Inflammatory macrophage treated with lipopolysaccharide for 1 hour (primary cell): ENCODE results near the gene PLEKHB1.
A peak's percentile ranks its signal among the peaks of the same experiment; 100 is the strongest.

Experiments used
- DNase-seq, 2 donors: peaks; one replicate each; pipeline ENCODE4 v3.0.0-alpha.2; 2020 to 2022

Gene PLEKHB1, protein sequence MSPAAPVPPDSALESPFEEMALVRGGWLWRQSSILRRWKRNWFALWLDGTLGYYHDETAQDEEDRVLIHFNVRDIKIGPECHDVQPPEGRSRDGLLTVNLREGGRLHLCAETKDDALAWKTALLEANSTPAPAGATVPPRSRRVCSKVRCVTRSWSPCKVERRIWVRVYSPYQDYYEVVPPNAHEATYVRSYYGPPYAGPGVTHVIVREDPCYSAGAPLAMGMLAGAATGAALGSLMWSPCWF

DNA sequence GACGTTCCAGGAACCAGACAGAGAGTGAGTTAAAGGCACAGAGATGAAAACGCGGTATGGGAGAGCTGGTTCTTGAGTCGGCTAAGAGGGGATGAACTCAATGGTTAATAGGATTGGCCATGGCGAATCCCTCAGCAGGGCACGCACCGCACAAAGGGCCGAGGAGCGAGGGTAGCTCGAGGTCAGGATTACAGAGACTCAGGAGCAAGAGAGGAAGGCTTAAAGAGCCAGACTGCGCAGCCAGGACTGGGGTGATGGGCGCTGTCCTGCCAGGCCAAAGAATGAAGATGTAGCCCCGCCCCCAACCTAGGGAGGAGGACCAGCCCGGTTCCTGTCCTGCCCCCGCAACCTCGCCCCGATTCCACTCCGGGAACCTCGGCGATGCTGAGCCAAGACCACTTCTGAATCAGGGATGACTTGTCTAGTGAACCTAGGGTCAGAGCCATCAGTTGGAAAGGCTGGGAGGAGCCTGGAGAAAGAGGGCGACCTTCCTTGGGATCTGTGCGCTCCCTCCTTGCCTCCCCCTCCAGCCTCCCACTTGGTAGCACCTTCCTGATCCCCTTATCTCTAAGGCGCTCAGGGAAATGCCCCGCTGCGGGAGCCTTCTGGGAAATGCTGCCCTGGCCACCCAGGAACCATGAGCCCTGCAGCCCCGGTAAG, at the start of gene PLEKHB1:
TSS of gene PLEKHB1 (plus strand) at position 610 of the 660 bp plus-strand sequence. CDS start at position 638, 28 bp downstream.
- no peak for DNase-seq

DNA sequence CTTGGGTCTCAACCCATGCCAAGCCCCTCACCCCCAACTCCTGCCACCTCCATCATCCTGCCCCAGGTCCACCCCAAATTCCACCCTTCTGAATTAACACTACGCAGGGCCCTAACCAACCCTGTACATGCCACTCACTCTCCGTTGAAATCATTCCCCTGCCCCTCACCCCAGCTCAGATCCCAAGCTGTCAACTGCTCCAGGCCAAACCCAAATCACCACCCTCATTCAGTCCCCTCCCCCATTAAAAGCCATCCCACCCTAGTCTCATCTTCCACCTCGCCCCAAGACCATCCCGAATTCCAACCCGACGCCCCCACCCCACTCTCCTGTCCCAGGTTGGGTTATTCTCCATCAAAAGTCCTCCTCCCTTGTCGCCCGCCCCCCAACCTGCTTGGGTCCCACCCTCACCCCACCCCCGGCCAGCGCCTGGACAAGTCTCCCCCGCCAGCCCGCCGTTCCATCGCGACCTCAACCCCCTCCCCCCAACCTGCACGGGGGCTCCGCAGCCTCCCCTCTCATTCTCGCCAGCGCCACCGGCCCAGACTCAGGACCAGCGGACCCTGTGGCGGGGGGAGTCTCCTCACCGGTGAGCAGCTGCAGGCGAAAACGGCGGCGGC, 48.9 kb upstream of the PLEKHB1 start:
- DNase-seq = no peak

DNA sequence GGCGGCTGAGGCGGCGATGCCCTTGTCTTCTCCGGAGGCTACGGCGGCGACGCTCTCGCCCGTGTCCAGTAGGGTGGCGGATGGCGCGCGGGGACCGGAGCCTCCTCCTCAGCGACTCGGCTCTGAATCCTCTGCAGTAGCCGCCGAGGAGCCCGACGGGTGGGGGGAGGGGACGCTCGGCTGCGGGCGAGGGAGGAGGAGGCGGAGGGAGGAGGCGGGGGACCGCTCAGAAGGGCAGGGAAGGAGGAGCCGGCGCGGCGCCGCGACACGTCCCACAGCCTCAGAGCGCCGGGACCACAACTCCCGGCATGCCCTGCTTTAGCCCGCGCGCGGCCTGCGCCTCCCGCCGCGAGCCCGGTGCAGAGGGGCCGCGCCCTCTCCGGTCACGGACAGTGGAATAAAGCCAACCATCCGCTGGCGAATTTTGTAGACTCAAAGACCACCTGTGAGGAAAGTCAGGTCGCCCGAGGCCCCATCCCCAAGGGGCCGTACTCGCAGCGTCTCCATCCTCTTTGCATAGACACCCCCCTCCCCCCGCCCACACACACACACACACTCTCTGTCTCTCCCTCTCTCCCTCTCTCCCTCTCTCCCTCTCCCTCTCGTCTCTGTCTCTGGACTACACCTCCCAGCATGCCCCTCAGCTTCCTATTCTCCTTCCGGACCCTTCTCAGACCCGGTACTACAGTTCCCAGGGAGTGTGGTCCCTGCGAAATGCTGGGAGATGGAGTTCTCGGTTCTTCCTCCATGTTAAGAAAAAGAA, 48.2 kb upstream of the PLEKHB1 start, which contains the start of gene FAM168A:
TSS of gene FAM168A (minus strand) at position 157 of the 763 bp plus-strand sequence. CDS start 129,638 bp downstream, outside the sequence.
- DNase-seq = peak; percentile 88 to 91

DNA sequence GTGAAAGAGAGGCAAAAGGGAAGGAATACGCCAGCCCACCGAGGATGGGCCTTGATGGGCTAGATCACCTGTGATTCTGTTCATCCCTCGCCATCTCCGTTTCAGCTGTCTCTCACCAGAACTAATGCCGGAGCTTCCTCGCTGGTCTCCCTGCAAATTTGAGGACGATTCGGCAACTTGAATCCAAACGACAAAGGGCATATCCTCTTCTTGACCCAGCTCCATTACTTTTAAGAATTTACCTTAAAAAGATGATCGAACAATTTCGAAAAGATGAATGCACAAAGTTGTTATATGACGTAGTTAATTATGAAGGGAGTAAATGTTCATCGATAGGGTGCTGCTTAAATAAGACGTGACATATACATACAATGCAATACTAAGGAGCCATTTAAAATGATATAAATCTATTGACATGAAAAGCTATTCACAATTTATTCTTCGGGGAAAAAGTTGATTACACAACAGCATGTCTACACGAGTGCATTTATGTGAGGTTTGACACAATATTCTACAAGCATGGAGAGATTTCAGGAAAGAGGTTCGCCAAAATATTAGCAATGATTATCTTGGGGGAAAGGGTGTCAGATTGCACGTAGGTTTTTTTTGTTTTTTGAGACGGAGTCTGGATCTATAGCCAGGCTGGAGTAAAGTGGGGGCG, 47.5 kb upstream of the PLEKHB1 start:
- DNase-seq = no peak

DNA sequence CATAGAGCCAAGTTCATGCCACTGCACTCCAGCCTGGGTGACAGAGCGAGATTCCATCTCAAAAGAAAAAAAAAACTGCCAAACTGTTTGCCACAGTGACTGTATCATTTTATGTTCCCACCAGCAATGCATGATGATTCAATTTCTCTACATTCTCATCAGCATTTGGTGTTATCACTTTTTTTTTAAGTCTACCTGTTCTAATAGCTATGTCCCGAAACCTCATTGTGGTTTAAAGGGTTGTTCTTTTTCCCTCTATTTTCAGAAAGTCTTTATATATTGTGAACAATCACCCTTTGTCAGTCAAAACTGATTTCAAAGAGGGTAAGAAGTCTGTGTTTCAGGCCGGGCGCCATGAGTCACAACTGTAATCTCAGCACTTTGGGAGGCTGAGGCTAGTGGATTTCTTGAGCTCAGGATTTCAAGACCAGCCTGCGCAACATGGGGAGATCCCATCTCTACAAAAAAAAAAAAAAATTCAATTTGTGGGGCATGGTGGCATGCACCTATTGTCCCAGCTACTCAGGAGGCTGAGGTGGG, 33.7 kb upstream of the PLEKHB1 start:
- no peak for DNase-seq

DNA sequence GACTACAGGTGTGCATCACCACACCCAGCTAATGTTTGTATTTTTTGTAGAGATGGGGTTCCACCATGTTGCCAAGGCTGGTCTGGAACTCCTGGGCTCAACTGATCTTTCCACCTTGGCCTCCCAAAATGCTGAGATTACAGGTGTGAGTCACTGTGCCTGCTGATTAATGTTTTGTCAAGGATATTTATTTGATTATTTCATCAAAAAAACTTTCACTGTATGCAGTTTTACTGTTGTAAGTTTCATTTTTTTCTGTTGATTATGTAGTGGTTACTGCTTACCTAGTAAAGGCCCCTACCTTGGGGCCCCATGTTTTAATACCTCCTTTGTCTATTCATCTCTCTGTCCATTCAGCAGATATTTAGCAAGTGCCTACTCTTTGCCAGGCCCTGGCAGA, 31.8 kb upstream of the PLEKHB1 start:
- DNase-seq = no peak

DNA sequence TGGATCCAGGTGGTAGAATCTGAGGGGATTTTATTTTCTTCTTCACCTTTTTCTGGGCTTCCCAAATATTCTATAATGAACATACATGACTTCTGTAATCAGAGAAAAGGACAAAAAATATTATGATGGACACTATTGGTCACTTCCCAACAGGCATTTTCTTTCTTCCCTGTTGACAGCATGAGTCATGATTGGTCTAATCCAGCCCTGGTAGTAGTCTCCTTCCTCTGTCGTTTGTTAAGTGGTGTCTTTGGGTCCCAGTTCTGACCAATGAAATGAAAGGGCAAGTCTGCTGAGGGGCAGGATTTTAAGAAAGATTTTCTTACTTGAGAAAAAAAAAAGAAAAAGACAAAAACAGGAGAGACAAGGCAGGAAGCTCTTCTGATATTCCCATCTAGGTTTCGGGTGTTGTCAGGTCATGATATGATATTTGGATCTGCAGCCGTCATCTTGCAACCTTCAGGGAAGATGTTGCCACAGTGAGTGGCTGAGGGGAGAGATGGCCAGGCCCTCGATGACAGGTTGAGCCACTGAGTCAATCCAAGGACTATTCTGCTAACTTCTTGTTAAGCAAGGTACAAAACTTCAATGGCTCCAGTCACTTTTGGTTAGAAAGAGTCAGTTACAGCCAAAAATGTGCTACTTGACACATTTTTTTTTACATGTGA, 23.3 kb upstream of the PLEKHB1 start:
- DNase-seq = peak; percentile 47 to 53

DNA sequence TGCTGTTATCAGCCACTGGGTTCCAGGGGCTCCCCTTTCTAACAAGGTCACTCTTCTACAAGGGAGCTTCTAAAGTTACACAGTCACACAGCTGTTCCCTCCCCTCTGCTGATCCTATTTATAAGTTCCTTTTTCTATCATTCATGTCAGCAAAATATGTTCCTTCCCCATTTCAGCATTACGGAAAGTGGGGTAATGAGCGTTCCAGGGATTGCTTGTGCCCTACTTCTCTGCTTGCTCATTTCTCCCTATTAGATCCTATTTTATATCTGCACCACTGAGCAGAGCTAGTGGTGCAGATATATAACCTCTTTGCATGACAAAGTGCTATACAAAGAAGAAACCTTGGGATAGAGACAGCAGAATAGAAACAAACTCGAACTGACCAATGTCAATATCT, 22.7 kb upstream of the PLEKHB1 start:
- peak; percentile 84 to 89 for DNase-seq

DNA sequence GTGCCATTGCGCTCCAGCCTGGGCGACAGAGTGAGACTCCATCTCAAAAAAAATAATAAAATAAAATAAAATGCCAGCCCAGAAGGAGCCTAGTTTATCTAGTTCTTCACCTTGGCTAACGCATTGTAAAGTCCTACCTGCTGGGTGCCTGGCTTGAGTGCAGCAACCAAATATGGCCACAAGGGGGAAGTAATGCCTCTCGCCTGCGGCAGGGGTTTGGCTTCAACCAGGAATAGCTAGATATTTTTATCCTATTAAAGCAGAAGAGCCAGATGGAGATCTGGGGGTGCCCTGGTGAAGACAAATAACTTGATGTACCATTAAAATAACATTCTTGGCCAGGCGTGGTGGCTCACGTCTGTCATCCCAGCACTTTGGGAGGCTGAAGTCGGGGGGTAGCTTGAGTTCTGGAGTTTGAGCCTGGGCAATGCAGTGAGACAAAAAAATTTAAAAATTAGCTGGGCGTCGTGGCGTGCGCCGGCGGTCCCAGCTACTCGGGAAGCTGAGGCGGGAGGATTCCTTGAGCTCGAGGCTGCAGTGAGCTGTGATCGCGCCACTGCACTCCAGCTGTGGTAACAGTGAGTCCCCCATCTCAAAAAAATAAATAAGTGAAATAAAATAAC, 20.6 kb upstream of the PLEKHB1 start:
- DNase-seq = peak; percentile 44 to 83

DNA sequence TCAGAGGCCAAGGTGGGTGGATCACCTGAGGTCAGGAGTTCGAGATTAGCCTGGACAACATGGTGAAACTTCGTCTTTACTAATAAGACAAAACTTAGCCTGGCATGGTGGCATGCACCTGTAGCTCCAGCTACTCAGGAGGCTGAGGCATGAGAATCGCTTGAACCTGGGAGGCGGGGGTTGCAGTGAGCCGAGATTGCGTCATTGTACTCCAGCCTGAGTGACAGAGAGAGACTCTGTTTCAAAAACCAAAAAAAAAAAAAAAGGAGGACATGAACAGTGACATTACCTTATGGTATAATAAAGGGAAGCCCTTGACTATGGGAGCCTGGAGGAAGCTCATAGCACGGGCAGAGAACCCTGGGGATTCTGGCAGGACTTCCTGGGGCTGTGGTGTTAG, 16.5 kb upstream of the PLEKHB1 start:
- DNase-seq = no peak

DNA sequence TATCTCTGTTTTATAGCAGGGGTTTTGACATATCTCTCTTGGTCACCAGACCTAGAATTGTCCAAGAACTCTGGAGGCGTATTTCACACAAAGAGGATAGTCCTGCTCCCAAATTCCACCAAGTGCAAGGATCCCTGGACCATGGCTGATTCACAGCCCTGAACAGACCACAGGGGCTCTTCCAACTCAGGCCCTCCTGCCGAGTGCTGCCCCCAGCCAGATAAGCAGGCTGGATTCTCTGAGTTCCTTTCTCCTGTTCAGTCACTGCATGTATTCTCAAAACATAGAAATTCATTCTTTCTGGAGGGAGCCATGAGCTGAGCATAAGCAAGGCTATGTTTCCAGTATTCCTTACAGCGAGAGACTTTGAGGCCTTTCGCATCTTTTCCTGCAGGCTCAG, 13.4 kb upstream of the PLEKHB1 start:
- no peak for DNase-seq

DNA sequence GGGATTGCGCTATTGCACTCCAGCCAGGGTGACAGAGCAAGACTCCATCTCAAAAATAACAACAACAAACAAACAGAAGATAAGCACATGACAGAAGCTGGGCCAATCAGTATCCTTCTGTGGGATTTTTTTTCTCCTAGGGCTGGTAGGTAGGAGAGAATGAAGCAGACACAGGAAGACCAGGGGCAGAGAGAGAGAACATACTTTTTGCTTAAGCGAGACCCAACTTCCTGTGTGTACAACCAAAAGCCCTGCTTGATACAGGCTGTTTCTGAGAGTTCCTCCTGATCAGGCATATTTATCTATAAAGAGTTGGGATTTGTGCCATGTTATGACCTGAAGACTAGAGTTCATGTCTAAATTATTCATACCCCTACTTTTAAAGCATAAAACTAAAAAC, 12.4 kb upstream of the PLEKHB1 start:
- no peak for DNase-seq

DNA sequence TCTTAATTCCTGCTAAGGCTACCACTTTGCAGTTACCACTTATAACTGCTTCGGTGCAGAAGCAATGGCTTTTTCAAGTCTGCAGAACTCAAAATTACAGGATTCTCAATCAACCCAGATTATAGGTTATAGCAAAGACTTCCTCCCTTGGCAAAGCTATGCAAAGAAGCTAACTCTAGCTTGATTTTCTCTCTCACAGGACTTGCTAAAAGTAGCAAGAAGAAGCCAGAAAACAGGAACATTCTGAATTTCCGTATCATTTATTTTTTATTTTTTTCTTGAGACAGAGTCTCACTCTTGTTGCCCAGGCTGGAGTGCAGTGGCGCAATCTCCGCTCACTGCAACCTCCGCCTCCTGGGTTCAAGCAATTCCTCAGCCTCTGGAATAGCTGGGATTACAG, 10.7 kb upstream of the PLEKHB1 start:
- no peak for DNase-seq

DNA sequence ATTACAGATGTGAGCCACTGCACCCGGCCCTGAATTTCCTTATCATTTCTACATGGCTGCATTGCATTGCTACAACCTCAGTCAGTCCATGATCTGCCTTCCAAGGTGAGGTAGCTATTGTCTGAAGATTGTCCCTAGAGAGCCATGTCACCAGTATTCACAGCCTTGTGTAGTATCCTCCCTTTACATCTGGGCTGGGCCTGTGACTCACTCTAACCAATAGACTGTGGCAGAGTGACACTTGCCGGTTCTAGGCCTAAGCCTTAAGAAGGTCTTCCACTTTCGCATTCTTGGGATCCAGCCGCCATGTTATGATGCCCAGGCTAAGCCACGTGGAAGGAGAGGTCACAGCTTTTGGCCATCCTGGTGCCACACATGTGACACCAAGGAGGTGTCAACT, 10.1 kb upstream of the PLEKHB1 start:
- DNase-seq = no peak

DNA sequence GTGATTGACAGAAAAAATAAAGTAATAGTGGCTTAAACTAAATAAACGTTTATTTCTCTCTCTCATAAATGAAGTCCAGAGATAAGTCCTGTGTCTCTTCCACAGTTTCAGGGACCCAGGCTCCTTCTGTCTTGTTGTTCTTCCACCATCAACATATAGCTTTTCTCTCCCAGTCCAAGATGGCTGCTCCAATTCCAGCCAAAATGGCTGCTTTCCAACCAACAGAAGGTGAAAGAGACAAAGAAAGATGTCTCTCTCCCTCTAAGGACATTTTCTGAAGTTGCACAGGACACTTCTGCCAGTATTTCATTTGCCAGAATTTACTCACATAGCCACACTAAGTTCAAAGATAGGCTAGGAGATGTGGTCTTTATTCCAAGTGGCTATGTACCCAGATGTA, 9.4 kb upstream of the PLEKHB1 start:
- no peak for DNase-seq

DNA sequence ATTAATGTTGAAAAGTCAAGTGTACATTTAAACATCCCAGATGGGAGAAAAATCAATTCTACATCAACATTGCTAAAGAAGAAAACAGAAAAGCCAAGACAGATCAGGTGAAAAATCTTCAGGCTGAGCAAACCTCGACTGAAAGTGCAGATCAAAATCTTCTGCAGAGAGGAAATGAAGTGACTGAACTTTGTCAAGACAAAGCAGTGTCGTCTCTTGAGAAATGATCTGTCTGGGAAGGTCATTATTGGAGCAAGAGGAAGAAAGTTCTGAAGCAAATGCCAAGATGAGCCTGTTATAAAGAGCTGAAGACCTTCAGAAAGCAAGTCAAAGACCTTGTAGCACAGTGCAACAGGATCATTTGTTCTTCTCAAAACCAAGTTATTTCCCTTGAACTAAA, 5.8 kb upstream of the PLEKHB1 start:
- DNase-seq = peak; percentile 19 to 27

DNA sequence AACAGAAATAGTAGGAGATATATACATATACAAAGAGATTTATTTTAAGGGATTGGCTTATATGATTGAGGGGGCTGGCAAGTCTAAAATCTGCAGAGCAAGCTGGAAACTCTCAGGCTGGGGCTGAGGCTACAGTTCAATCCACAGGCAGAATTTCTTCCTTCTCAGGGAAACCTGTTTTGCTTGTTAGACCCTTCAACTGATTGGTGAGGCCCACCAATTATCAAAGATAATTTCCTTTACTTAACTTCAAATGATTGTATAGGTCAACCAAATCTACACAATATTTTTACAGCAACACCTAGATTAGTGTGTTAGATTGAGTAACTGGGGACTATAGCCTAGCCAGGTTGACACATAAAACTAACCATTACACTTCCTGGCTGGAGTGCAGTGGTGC, 4.7 kb upstream of the PLEKHB1 start:
- no peak for DNase-seq

DNA sequence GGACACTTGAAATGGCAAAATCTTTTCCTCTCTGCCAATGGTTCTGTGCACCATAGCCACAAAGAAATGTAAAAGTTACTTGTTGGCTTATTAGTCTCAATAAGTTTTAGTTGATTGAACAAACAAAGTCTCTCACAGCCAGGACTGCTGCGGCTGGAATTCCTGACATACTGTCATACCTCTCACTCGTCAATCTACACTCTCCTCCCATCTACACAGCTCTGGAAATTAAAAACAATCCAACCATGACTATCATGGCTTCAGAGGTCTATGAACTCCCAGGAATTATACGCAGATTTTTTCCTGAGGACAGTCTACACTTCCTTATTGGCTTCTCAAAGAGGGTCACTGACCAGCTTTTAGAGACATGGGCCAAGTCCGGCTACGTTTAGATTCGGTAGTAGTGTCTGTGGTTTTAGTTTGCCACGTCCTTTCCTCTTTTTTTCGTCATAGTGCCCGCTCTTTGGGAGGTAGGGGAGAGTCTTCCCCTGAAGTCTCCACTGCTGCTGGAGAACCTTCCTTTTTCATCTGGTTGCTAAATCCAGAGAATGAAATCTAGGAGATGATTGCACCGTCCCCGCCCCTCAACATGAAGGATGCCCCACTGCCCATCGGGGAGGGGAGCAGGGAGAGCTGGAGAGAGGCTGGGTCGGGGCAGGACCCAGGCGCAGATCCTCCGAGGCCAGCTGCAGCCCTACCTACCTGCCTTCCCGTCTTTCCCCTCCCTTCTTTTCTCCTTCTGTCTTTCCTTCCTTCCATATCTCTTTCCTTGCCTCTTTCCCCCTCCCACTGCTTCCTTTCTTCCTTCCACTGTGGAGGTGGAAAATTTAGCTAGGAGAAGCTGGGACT, 1.0 kb upstream of the PLEKHB1 start:
- peak; percentile 12 to 13 for DNase-seq

DNA sequence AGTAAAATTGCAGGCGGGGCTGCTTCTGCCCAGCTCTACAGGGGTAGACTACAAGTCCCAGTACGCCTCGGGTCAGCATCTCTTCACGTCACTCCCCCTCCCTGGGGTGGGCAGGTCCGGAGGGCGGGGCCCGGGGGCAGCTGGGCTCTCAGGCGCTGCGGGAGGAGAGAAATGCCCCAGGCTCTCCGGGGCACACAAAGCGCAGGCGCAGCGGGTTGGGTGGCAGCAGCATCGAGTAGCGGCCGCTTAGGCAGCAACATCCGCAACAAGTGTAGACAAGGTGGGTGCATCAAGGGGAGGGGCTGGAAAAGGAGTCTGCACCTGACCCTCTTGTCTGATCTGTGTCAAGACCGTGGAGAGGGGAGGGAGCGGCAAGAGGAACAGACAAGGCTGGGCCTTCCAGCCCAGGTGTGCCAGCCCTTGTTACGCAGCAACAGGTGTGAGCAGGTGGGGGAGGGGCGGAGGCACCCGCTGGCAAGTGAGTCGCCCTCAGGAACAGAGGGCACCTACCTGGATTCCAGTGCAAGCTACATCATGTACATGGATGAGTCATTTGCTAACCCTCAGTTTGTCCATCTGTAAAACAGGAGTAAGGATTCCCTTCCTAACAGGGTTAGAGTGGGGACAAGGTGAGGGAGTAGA, 1.2 kb downstream of the PLEKHB1 start:
- peak; percentile 77 to 80 for DNase-seq

DNA sequence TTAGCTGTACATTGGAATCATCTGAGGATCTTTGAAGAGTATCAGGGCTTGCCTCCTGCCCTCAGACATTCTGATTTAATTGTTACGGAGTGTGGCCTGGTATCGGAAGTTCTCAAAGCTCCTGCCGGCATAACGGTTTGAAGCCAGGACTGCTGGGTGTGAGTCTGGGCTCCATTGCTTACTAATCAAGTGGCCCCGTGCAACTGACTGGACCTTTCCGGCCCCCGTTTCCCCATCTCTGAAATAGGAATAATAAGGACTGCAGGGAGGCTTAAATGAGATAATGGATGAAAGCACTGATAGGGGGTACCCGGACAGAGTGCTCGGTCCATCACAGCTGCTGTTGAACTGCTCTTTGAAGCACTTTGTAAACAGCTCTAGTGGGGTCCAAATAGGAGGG, 1.7 kb downstream of the PLEKHB1 start:
- DNase-seq = no peak
